Neural crest cell (in vitro differentiated cells): ENCODE data around the gene ADAMTS15. TPM values are rescaled to one million over a fixed set of nuclear protein-coding genes. Genes with fewer than 3 reads are reported as not detected.

Source experiments
- DNase-seq: peaks from one replicate; pipeline ENCODE4 v3.0.0; 2021; ENCODE audit warnings: low read depth, mixed read lengths, low spot score
- H3K27ac Mint-ChIP-seq: one replicate; pipeline ENCODE4 v1.8.0; 2021; ENCODE audit warnings: mild to moderate bottlenecking, mixed read lengths; ENCODE audit not compliant: unreplicated experiment
- H3K27me3 Mint-ChIP-seq: 2 replicates; pipeline ENCODE4 v1.8.0; 2021; ENCODE audit warnings: low read depth, mild to moderate bottlenecking, mixed read lengths
- H3K36me3 Mint-ChIP-seq: 2 replicates; pipeline ENCODE4 v1.8.0; 2021; ENCODE audit warnings: low read depth, mild to moderate bottlenecking, mixed read lengths
- H3K4me1 Mint-ChIP-seq: 2 replicates; pipeline ENCODE4 v1.8.0; 2021; ENCODE audit warnings: mixed read lengths
- H3K4me3 Mint-ChIP-seq: one replicate; pipeline ENCODE4 v1.8.0; 2021; ENCODE audit warnings: mild to moderate bottlenecking, mixed read lengths
- H3K9me3 Mint-ChIP-seq: 2 replicates; pipeline ENCODE4 v1.8.0; 2021; ENCODE audit warnings: mixed read lengths
- total RNA-seq: library from RNA; stranded (reverse); gene quantifications from 2 replicates; pipeline ENCODE4 v1.2.1, GENCODE V29; 2021
- TF ChIP-seq, protein P1 (sequence below): fragments of 200-600 bp; sonication (generic); conservative IDR thresholded peaks from 2 replicates; pipeline ENCODE4 v1.5.0; 2021; ENCODE audit warnings: antibody characterized with exemption, mild to moderate bottlenecking

ADAMTS15 gene
- total RNA-seq, 1 donor from 2014 or later: 7.7 TPM

DNA sequence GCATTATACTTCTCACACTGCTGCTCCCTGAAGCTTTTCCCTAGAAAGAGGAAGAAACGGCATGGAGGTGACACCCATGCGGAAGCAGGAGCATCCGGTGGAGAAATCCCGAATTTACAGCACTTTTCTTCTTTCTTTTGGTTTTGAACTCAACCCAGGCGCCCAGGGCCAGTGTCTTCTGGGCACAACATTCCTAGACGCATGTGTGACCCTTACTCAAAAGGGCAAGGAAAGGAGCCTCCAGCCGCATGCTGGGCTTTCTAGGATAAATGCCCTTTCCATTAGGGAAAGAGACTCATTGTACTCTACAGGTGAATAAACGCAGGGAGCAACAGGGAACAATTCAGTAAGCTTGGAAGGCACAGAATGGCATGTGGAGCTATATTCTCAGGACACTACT is 39.5 kb upstream of the ADAMTS15 start:
- Mint-ChIP-seq H3K27ac (no peak overlapping the region), H3K27me3 (peaks cover 13% of the 10 kb centered on the region), H3K36me3 (no peaks in the 10 kb centered on the region), H3K4me3 (no peak overlapping the region), H3K9me3 (no peaks in the 10 kb centered on the region), H3K4me1 (no peaks in the 10 kb centered on the region)
- no peak for DNase-seq
- TF ChIP-seq, protein P1, sequence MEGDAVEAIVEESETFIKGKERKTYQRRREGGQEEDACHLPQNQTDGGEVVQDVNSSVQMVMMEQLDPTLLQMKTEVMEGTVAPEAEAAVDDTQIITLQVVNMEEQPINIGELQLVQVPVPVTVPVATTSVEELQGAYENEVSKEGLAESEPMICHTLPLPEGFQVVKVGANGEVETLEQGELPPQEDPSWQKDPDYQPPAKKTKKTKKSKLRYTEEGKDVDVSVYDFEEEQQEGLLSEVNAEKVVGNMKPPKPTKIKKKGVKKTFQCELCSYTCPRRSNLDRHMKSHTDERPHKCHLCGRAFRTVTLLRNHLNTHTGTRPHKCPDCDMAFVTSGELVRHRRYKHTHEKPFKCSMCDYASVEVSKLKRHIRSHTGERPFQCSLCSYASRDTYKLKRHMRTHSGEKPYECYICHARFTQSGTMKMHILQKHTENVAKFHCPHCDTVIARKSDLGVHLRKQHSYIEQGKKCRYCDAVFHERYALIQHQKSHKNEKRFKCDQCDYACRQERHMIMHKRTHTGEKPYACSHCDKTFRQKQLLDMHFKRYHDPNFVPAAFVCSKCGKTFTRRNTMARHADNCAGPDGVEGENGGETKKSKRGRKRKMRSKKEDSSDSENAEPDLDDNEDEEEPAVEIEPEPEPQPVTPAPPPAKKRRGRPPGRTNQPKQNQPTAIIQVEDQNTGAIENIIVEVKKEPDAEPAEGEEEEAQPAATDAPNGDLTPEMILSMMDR: no peak

DNA sequence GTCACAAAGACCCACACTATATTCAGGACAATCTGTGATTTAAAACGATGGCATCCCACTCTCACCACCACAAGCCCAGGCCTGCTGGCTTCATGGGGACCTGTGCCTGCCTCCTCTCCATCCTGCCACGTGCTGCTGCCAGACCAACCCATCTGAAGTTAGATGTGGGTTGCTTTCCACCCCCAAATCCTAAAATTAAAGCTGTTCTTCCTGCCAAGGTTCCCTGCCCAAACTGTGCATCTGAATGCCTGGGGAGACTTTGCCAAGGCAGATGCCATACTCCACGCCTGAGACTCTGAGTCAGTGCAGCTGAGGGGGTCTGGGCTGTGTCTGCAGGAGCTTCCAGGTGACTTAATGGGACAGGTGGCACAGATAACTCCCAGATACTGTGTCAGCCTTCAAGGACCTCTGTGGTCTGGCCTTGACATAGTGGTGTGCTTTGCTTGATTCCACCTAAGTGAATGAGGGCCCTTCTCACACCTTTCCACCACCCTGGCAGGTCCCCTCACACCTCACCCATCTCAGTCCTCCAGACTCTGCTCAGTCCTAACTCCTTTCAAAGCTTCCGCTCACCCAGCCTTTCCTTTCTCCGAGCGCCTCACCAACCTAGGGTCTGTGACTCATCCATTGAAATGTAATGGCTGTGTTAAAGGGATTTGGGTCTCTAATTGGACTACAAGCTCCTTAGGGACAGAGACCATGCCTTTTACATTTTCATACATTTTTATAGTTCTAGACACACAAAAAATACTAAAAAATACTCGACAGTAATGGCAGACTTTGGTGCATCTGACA is 38.7 kb upstream of the ADAMTS15 start:
- H3K4me3 Mint-ChIP-seq: no peak overlapping the region
- H3K9me3 Mint-ChIP-seq: no peaks in the 10 kb centered on the region
- H3K4me1 Mint-ChIP-seq: no peaks in the 10 kb centered on the region
- H3K27me3 Mint-ChIP-seq: peaks cover 14% of the 10 kb centered on the region
- H3K36me3 Mint-ChIP-seq: no peaks in the 10 kb centered on the region
- H3K27ac Mint-ChIP-seq: no peak overlapping the region
- no peak for DNase-seq
- TF ChIP-seq, protein P1: no peak

DNA sequence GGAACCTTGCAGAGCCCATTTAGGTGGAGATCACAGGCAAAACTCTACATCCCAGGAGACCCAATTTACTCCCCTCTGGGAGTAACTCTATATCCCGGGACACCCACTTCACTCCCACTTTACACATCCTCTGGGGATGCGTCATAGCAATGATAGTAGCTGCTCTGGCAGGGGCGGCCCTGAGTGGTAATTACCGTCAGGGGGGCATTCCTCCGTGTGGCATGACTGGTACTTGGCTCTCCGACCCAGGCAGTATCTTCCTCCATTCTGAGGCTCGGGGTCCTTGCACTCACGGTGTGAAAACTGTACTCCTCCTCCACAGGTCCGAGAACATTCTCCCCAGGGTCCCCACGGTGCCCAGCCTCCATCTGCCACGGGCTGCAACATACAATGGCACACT is 37.2 kb upstream of the ADAMTS15 start:
- Mint-ChIP-seq H3K36me3 (no peaks in the 10 kb centered on the region), H3K9me3 (no peaks in the 10 kb centered on the region), H3K27me3 (peaks cover 22% of the 10 kb centered on the region), H3K27ac (no peak overlapping the region), H3K4me1 (peaks cover under 1% of the 10 kb centered on the region), H3K4me3 (no peak overlapping the region)
- no peak for DNase-seq
- TF ChIP-seq, protein P1: no peak

DNA sequence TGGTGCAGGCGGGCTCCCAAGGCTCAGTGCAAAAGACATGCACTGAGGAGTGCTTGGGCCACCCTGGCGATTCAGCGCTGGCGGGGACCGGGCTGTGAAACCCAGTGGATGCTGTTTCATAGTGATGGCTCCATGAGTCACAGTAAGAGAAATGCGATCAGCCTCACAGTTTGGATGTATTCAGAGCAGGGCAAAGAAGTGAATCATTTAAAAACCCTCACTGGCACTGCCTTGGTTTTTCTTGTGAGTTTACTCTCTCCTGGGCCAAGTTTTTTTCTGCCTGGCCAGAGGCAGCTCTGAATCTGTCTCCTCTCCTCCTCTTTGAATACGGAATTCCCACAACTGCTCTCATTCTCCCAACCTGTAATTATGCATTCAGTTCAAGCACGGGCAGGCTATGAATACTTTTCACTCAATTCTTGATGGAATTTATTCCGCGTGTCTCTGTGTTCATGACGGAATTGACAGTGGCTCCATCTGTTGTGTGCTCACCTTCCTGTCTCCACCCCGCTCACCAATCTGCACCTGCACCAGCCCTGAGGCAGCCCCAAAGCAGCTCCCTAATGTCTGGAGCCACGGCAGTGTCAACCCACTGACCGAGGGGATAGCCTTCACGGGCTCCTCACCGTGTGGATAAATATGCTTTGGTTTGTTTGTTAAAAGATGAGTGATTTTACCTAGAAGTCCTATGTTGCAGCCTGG is 34.9 kb upstream of the ADAMTS15 start:
- H3K4me3 Mint-ChIP-seq: no peak overlapping the region
- TF ChIP-seq, protein P1: no peak
- H3K9me3 Mint-ChIP-seq: no peaks in the 10 kb centered on the region
- H3K4me1 Mint-ChIP-seq: peaks cover 5% of the 10 kb centered on the region
- H3K27ac Mint-ChIP-seq: peak overlapping the region; percentile 36
- no peak for DNase-seq
- H3K36me3 Mint-ChIP-seq: no peaks in the 10 kb centered on the region
- peaks cover 22% of the 10 kb centered on the region for H3K27me3 Mint-ChIP-seq

DNA sequence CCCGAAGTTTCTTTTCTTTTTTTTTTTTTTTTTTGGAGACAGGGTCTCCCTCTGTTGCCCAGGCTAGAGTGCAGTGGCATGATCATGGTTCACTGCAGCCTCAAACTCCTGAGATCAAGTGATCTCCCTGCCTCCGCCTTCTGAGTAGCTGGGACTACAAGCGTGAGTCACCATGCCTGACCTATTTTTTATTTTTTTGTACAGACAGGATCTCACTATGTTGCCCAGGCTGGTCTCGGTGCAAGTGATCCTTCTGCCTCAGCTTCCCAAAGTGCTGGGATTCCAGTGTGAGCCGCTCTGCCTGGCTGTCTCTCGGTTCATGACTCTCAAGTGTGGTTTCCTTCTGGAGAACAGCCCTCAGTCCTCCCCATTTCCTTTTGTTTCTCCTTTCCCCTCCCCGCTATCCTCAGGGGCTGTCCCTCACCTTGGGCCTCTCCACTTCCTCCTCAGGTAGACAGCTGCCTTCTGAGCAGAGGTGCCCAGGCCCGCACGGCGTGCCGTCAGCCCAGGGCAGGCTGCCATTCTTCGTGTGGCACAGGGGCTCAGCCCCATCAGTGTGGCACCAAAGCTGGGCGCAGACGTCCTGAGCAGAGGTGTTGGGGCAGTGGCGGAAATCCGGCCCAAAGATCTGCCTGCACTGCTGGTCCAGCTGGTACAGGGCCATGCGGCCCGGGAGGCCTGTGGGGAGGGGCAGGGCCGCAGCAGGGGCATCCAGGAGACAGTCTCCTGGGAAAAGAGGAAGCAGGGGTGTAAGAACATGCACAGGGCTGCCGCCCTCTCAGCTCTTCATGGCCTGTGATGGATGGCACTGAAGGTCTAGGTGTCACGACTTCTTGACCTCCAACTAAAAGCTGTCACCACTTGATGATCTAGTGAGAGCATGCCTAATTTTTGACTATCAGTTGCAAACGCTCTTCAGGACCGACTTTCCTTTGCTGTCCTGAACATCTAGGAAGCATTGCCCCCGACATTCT is 34.1 kb upstream of the ADAMTS15 start:
- Mint-ChIP-seq H3K4me1 (peaks cover 5% of the 10 kb centered on the region), H3K4me3 (no peak overlapping the region), H3K36me3 (no peaks in the 10 kb centered on the region), H3K27me3 (peaks cover 19% of the 10 kb centered on the region), H3K27ac (no peak overlapping the region), H3K9me3 (no peaks in the 10 kb centered on the region)
- TF ChIP-seq, protein P1: no peak
- no peak for DNase-seq
